GM18858 (cell line): ENCODE data around the gene TSHZ2.
"Not testable (repeated sequence)": the region's sequence is repeated elsewhere in the genome, so short reads cannot be mapped to it uniquely, and the experiment has no call there.

Experiments
- ATAC-seq: cut with Tn5 transposase; IDR thresholded peaks from one replicate; pipeline ENCODE4 v1.9.1; 2021; ENCODE audit not compliant: unreplicated experiment

TSHZ2 gene

DNA sequence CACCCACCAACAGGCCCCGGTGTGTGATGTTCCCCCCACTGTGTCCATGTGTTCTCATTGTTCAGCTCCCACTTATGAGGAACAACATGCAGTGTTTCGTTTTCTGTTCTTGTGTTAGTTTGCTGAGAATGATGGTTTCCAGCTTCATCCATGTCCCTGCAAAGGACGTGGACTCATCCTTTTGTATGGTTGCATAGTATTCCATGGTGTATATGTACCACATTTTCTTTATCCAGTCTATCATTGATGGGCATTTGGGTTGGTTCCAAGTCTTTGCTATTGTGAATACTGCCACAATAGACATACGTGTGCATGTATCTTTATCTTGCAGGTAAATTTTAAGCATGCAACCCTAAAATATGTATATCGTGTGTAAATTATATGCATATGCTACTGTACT lies 52.5 kb downstream of the TSHZ2 start:
- not testable (repeated sequence) for ATAC-seq

DNA sequence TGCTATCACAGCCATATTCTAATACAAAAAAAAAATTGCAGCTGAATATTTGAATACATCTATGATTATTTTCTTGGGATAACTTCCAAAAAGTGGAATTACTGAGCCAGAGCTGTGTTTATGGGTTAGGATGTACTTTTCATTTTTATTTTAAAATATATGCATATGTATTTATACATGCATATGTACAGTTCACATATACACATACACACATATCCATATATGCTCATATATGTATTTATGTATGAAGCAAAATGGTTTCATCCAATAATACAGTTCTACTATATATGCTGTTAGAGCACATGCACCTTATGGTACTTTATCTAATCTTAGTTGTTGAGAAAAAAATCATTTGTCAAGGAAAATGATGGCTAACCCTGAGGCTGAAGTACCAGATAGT lies 54.9 kb downstream of the TSHZ2 start:
- no peak for ATAC-seq

DNA sequence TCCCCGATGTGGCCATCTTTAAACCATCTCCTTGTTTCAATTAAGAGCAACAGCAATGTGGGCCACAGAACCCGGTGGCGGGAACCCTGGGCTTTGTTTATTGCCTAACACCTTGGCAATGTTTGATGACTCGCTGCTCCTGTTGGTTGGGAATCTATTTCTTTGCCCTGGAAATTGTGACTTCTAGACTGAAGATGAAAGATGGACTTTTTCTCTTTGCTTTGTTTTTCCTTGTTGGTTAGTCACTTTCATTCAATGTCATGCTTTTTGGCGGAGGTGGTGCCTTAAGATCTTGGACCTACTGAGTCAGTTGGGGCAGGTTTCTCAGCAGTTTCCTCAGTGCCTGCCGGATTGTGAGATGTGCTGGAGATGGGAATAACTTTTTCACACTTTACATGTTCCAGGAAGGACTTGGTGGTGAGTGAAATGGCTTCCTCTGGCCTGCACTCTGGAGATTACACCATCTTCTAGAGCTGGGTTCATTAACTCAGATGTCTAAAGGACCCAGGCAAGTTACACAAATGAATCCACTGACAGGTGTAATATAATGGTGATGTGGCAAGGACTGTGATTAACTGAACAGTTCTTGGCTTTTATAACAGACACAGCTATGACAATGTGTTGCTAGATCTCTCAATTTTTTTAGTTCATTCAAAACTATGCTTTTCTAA lies 56.3 kb downstream of the TSHZ2 start:
- ATAC-seq: no peak

DNA sequence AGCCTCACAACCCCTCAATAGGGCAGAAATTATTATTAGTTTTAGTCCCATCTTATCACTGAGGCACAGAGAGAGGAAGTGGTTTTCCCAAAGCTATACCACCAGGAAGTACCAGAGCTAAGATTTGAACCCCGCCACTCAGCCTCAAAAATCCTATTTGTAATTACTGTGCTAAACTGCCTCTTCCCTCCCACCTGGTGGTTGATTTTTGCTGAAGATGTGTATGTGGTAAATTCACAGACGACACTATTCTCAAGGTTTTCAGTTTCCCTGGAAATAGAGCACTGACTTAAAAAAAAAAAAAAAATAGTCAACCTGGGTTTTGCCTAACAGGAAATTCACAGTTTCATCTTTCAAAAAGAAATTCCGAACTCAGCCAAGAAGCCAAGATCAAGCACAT lies 57.9 kb downstream of the TSHZ2 start:
- ATAC-seq: no peak

DNA sequence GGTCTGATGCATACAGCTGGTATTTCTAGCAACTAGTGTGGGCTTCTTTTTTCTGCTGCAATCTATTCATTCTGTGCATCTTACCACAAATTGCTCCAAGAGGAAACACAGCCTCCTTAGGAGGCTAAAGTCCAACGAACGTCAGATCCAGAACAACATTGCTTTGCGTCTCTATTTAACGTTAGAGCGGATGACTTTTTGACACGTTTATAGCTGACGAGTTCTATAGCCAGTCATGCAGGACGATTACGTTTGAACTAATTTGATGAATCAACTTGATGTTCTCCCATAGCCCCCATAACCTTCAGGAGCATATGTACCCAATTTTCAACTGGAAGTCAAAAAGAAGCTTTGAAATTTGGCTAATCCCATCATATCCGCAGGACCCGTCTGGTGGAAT lies 59.9 kb downstream of the TSHZ2 start:
- ATAC-seq: no peak

DNA sequence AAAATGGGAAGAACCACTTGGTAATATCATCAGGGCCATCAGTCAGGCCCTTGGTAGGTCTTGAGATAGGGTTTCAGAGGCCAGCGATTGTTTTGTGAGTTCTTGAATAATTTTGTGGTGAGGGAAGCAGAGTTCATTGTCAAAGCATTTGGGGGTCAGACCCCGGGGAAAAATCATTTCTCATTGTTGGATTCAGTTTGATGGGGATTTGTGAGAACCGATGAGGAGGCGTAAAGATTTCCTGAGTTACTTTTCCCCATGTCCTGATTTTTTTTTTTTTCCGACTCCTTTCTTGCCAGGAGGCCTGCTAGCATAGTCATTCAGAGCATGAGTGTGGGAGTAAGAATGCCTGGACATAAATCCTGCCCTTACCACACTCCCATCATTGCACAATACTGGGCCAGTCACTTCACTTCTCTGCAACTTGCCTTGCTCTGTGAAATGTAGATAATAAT lies 60.3 kb downstream of the TSHZ2 start:
- no peak for ATAC-seq

DNA sequence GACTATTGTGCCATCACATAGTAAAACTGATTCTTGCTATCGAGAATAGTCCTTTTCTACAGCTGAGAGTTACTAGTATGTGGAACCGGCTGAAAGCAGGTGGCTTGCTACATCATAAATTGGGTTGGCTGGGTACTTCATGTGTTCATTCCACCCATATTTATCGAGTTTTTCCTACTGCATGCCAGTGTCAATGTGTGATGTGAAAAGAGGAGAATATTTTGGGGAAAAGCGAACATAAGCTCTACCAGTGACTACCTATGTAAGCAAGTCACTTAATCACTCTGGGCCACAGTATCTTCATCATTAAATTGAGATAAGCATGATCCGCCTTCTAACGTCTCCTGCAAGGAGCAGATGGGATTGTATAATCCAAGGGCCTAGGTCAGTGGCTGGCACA lies 61.0 kb downstream of the TSHZ2 start:
- no peak for ATAC-seq

DNA sequence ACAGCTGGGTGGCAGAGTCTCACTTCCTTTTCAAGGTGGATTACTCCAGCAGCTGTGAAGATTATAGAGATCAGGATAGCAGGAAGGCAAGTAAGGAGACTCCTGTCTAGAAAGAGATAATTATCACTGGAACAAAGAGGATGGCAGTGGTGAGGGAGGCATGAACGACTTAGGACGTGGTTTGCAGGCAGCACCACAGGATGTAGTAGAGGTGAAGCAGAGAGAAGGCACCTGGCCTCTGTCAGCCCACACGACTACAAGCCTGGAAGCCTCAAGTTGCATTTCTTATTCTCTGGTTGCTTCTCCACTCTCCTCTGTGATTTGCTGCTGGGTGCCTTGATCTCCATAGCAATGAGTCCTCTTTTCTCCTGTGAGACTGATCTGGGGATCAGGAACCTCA lies 62.7 kb downstream of the TSHZ2 start:
- no peak for ATAC-seq

DNA sequence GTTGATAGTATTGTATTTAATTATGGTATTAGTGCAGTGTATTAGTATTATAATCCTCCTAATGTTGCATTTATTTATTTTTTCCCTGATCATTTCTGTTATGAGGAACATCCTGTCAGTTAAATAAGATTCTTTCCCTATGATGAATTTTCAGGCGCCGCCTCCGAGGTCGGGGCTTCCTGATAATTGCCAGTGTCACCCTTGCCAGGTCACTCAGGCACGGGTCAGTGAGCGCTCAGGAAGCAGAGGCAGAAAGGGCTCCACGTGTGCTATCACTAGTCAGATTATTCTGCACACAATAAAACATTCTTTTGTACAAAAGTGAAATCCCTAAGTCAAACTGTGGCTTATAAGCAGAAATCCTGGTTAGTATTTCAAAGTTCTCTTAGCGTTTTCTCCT lies 64.8 kb downstream of the TSHZ2 start:
- ATAC-seq: no peak

DNA sequence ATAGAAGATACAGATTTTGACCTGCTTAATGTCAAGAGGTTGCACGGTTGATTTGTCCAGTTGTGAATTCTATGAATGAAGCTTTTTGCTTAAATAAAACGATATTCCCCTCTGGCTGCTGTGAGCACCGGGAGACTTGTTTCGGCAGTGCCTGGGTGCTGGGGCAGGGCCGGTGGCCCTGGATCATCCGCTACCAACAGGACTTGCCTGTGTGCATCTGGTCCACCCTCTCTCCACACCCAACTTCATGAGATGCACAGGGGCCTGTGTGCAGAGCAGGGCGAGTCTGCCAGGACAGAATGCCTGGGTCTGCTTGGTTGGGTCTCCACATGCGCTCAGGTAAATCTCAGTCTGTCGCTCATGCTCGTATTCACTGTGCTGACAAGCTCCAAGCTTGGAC lies 65.5 kb downstream of the TSHZ2 start:
- ATAC-seq: no peak

DNA sequence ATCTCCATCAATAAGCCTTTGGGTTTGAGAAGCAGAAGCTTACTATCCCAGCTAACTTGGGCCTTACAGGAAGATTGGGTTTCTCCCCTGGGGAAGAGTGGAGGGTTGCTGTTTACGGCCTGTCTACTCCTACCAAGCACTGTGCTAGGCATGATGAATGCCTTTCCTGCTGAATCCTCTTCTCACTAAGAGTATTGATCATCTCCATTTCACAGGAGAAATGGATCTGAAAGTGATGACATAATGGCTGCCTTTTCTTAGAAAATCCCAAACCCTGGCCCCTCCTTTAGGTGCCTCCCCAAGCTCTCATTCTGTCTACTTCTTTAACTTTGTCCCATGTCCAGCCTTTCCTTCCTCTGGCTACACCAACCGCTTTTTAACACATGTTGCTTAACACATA lies 66.1 kb downstream of the TSHZ2 start:
- ATAC-seq: no peak

DNA sequence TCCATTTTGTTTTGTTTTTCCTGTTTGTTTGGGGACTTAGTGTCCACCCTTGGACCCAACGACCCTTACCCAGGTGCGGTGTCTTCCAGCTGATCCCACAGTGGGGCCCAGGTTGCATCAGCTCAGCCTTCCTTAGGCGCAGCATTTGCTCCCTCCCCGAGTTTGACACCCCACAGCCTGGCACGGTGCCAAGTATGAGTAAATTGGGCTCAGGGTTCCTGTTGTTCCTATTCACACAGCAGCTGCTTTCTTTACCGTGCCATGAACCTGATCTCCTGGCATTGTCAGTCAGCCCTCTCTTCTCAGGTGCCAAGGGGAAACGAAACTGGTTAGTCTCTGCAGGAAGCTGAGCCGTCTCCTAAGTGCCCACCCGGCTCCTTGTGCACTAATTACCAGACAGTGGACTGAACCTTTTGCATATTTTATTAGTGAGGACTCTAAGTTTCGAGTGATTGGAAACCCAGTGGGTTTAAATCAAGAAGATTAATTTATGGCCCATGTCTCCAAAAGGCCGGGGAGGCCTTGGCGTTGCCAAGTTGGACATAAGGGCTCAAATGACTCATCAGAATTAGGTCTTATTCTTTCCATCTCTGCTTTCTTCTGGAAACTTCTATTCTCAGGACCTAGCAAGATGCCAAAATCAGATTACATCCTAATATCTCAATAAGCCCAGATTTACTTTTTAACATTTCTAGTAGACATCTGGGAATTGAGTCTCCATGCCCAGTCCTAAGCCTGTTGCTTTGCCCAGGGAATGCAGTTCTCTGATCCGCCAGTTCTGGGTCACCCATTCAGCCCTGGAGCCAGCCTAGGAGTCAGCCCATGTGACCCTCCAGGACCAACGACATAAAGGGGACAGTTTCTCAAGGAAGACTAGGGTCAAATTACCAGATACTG lies 68.8 kb downstream of the TSHZ2 start:
- no peak for ATAC-seq

DNA sequence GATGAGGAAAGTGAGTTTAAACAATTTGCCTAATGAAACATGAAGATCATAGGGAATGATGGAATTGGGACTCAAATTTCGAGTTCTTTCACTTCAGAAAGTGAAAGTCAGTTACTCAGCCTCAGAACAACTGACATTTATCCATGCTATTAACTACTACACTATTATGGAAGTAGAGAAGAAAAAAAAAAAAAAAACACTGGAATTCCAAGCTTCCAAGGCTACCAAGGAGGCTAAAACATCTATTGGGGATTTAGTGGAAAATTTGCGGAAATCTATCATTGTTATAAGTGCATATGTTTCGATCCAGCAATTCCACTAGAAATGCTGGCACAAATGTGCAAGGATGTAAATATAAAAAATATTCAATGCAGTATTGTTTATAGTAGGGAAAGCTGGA lies 70.4 kb downstream of the TSHZ2 start:
- ATAC-seq: no peak

DNA sequence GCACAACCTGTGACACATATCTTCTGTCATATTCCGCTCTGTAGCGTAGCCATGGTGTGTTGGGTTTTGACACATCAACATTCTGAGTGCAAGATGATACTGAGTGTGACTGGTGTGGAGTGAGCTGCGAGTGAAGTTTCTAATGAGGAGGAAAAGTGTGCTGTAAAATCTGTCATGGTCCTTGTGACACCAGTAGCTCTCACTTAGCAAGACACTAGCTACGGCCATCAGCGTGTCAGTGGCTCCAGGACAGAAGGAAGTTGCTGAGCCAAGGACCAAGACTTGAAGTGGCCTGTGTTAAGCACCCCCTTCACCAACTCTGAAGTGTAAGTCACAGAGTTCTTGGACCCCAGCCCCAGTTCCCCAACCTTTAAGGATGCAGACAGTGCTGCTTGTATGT lies 72.1 kb downstream of the TSHZ2 start:
- no peak for ATAC-seq

DNA sequence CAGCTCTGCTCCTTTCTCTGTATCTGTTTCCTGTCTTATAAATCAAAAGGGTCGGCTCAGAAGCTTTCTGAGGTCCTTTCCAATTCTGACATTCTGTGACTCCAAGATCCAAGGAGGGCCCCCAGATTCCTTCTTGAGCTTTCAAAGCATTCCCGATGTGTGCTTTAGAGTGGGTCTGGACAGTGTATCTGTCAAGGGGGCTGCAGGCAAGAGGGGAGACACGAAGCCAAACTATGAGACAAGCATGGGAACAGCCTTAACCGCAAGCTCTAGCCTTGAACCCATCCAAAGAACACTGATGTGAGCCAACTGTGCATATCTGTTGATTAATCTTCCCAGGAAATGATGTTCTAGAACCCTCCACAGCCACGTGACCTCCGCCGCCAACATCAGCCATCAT lies 73.8 kb downstream of the TSHZ2 start:
- ATAC-seq: no peak

DNA sequence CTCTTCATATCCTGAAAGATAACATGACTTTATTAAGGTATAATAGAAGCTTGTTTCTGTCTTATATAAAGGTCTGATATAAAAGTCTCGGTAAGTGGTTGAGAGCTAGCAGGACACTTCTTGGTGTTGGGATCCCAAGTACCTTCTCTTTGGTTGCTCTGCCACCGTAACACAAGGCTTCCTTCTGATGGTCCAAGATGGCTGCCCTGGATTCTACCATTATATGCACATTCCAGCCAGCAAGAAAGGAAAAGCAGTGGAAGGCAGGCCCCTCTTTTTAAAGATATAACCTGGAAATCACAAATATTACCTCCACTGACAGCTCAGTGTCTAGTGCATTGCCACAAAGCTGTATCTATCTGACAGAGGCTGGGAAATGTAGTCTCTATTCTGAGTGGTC lies 75.0 kb downstream of the TSHZ2 start:
- no peak for ATAC-seq

DNA sequence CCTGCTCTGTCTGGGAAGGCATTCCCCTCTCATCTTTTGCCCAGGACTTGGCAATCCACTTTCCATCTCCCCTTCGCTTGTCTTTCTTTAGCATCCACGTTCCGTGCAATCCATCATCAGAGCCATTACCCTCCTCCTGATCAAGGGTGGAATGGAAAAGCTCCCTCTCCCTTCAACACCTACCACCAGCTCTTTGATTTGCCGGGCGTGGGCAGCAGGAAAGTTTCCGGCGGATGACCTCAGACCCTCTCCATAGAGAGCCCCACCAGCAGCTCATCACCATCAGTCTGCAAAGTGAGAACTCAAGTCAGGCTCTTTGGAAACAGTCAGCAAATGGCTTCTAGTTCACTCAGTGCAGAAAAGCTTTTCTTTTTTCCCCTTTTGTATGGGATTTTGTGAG lies 76.2 kb downstream of the TSHZ2 start:
- ATAC-seq: no peak

DNA sequence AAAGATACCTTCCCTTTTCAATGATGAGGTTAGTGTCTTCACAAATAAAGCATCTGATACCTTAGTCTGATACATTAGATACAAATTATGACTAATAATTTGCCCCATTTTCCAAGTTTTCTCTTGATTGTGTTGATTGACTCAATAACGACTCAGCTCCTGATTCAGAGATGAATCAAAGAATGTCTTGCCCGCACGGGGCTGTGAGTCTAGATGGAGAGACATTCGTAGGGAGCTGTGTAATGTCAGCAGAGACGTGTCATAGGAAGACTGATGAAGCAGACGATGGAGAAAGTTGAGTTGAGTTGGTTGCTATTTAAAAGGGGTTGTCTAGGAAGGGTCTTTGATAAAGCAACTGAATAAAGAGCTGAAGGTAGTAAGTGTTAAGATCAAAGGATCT lies 78.2 kb downstream of the TSHZ2 start:
- ATAC-seq: no peak

DNA sequence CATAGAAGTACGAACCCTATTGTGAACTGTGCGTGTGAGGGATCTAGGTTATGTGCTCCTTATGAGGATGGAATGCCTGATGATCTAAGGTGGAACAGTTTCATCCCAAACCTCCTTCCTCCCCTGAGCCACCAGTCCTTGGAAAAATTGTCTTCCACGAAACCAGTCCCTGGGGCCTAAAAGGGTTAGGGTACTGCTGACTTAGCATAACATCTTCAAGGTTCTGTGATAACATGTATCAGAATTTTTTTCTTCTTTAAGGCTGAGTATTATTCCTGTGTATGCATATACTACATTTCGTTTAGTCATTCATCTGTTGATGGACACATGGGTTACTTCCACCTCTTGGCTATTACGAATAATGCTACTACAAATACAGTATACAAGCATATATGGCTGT lies 80.2 kb downstream of the TSHZ2 start:
- ATAC-seq: no peak

DNA sequence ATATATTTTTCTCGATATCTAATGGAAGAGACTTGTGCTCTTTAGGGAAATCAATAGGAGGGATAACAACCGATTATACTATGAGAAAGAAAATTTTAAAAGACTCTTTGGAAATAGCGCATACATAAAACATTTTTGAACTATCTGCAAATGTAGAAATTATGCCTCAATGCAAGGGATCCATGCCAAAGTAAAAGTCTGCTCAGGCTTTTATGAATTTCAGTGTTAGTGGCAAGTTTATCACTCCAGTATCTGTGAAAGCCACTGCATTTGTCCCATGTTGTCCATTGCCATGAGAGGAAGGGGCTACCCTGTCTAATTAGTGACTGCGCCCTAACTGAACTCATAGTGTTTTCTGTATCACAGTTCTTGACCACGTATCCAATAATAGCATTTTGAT lies 81.4 kb downstream of the TSHZ2 start:
- ATAC-seq: no peak

DNA sequence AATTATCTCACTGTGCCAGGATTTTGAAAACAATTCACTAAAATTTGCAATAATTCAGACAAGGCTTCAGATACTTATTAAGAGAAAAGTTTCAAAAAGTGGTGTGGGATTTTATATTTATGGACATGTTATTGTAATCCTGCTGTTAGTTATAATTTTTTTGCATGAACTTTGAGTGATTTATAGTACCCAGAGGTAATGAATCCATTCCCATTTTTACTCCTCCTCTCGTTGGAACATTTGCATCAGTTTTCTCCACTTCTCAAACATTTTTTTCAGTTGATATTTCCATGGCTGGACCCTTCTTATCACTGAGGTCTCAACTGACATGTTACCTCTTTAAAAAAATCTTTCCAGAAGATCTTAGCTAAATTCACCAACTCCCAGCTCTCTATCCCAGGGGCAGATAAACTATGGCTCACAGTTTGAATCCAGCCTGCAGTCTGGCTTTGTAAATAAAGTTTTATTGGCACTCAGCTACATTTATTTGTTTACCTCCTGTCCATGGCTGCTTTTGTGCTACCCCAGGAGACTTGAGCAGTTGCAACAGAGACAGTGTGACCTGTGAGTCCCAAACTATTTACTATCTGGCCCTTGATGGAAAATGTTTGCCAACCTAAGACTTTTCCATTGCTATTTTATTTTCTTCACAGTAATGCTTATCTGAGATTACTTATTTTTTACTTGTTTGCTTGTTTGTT lies 83.4 kb downstream of the TSHZ2 start:
- ATAC-seq: no peak

DNA sequence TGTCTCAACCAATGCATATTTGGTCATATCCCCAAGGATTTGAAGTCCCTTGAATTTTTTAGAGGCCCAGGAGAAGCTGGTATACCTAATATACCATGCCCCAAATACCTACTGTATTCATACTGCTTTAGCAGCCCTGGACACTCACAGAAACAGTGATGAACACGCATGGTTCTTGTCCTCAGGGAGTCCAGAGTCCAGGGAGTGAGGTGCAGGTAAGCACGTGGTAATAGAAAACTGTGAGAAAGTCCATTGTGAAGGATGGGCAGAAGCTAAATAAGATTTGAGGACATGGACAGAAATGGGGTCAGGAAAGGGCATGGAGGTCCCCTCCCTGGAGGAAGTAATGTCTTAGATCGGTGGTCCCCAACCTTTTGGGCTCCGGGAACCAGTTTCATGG lies 85.4 kb downstream of the TSHZ2 start:
- no peak for ATAC-seq
